Tibial nerve (tissue), 4 donors: ENCODE results near the gene LIPT1. TPM values are rescaled to one million over a fixed set of nuclear protein-coding genes. Genes with fewer than 3 reads are reported as not detected.
"Not testable (repeated sequence)": the region's sequence is repeated elsewhere in the genome, so short reads cannot be mapped to it uniquely, and the experiment has no call there.

Source experiments
- DNase-seq, 2 donors: peaks; one replicate each; pipeline ENCODE4 v3.0.0-alpha.2; 2019; ENCODE audit warnings: low spot score in 2 of 2
- H3K27ac ChIP-seq, 4 donors: fragments of 200-600 bp; sonication (generic) in 3 of 4; one replicate each; pipeline ENCODE4 v1.5.1; 2017 to 2019; ENCODE audit warnings: mild to moderate bottlenecking in 1 of 4
- H3K27me3 ChIP-seq, 2 donors: fragments of 200-600 bp; sonication (generic) in 1 of 2; one replicate each; pipeline versions ENCODE4 v1.5.1 to v1.6.0; 2017 to 2019
- H3K36me3 ChIP-seq, 3 donors: fragments of 200-600 bp; sonication (generic); one replicate each; pipeline ENCODE4 v1.5.1; 2018 to 2019
- H3K4me1 ChIP-seq, 4 donors: fragments of 200-600 bp; sonication (generic) in 3 of 4; one replicate each; pipeline ENCODE4 v1.5.1; 2017 to 2019
- H3K4me3 ChIP-seq, 4 donors: fragments of 200-600 bp; sonication (generic) in 3 of 4; one replicate each; pipeline ENCODE4 v1.5.1; 2017 to 2019; ENCODE audit warnings: mild to moderate bottlenecking in 1 of 4, moderate library complexity in 1 of 4
- H3K9me3 ChIP-seq, 4 donors: fragments of 200-600 bp; sonication (generic) in 3 of 4; one replicate each; pipeline ENCODE4 v1.5.1; 2017 to 2019
- CTCF ChIP-seq, 5 experiments: fragments of 200-600 bp in 3 of 5; fragments of 450-650 bp in 2 of 5; sonication (generic) in 3 of 5; IDR thresholded peaks; one replicate each; pipeline ENCODE4 v1.5.1; 2016 to 2019; ENCODE audit warnings: antibody characterized with exemption in 5 of 5, mild to moderate bottlenecking in 3 of 5, moderate library complexity in 2 of 5
- EP300 ChIP-seq, 2 donors: sonication (generic); formaldehyde crosslinking; IDR thresholded peaks; one replicate each; pipeline ENCODE4 v1.6.1; 2017; ENCODE audit warnings: antibody characterized with exemption in 2 of 2, mild to moderate bottlenecking in 1 of 2
- POLR2A ChIP-seq, 2 donors: fragments of 450-650 bp; IDR thresholded peaks; one replicate each; pipeline ENCODE4 v1.6.1; 2017; ENCODE audit warnings: antibody characterized with exemption in 2 of 2, mild to moderate bottlenecking in 2 of 2, moderate library complexity in 2 of 2
- WGBS, 2 donors: methylation state at CpG; one replicate each; pipeline ENCODE4 v1.1.5; 2018; 5-methylcytosine and 5-hydroxymethylcytosine counted together
- total RNA-seq, 4 donors: library from RNA; depleted of rRNA; stranded (reverse); fragments of >200 nt; gene quantifications; one replicate each; pipeline ENCODE4 v1.1.0, GENCODE V29; 2016

Gene LIPT1
- total RNA-seq, 4 donors from 2014 or later: 2.7 to 10.0 (median 9.0) TPM

- no peak overlapping the region for H3K27ac ChIP-seq
- no peak overlapping the region for H3K4me3 ChIP-seq
- peaks cover 0 to 38% (median 0%) of the 10 kb centered on the region in 3 donors for H3K36me3 ChIP-seq
- no peak for DNase-seq
- no peak for TF ChIP-seq CTCF (IDR thresholded peaks at IDR 0.05)
- TF ChIP-seq POLR2A (IDR thresholded peaks at IDR 0.05): no peak
- TF ChIP-seq EP300 (IDR thresholded peaks at IDR 0.05): no peak
- 38 to 58% methylated on average over 2 of the region's 2 CpGs for WGBS, 2 donors
- no peaks in the 10 kb centered on the region for H3K27me3 ChIP-seq
- H3K4me1 ChIP-seq: no peaks in the 10 kb centered on the region
- H3K9me3 ChIP-seq: peaks cover 0 to 84% (median 10%) of the 10 kb centered on the region in 4 donors
Observed at GRCh38 chr2:99127981-99128380, 26.8 kb upstream of the LIPT1 start.

GRCh38 chr2:99135044-99135556 lies 19.7 kb upstream of the LIPT1 start:
- not testable (repeated sequence) for H3K27ac ChIP-seq, H3K4me3 ChIP-seq, H3K27me3 ChIP-seq, H3K4me1 ChIP-seq, DNase-seq, H3K36me3 ChIP-seq
- WGBS, 2 donors: 92 to 100% methylated on average over 2 of the region's 2 CpGs
- H3K9me3 ChIP-seq: peaks cover 0 to 30% (median 5%) of the 10 kb centered on the region in 4 donors

- no peaks in the 10 kb centered on the region for H3K27me3 ChIP-seq
- H3K36me3 ChIP-seq: no peaks in the 10 kb centered on the region
- peaks cover 0 to 19% (median 0%) of the 10 kb centered on the region in 4 donors for H3K4me1 ChIP-seq
- 97 to 98% methylated on average over 4 of the region's 4 CpGs for WGBS, 2 donors
- H3K27ac ChIP-seq: no peak overlapping the region
- DNase-seq: no peak
- TF ChIP-seq EP300 (IDR thresholded peaks at IDR 0.05) (no peak), CTCF (IDR thresholded peaks at IDR 0.05) (no peak), POLR2A (IDR thresholded peaks at IDR 0.05) (no peak)
- H3K9me3 ChIP-seq: no peaks in the 10 kb centered on the region
- no peak overlapping the region for H3K4me3 ChIP-seq
Observed at GRCh38 chr2:99139003-99139402, 15.8 kb upstream of the LIPT1 start.

- TF ChIP-seq CTCF (IDR thresholded peaks at IDR 0.05) (no peak), POLR2A (IDR thresholded peaks at IDR 0.05) (no peak), EP300 (IDR thresholded peaks at IDR 0.05) (no peak)
- Histone ChIP-seq H3K4me3 (peak overlapping the region; percentile 58 to 91 (median 74)), H3K4me1 (peaks cover 0 to 19% (median 0%) of the 10 kb centered on the region in 4 donors), H3K27me3 (no peaks in the 10 kb centered on the region), H3K27ac (peak overlapping the region; percentile 18 to 91 (median 87)), H3K36me3 (no peaks in the 10 kb centered on the region), H3K9me3 (no peaks in the 10 kb centered on the region)
- 23 to 24% methylated on average over 17 of the region's 17 CpGs for WGBS, 2 donors
- DNase-seq: no peak
Observed at GRCh38 chr2:99140056-99140859, 14.5 kb upstream of the LIPT1 start.

- no peaks in the 10 kb centered on the region for H3K27me3 ChIP-seq
- H3K27ac ChIP-seq: peak overlapping the region; percentile 18 to 91 (median 87)
- H3K4me1 ChIP-seq: peaks cover 0 to 19% (median 0%) of the 10 kb centered on the region in 4 donors
- H3K9me3 ChIP-seq: no peaks in the 10 kb centered on the region
- TF ChIP-seq CTCF (IDR thresholded peaks at IDR 0.05): peak in 1 of 5 experiments; percentile 13
- peak in 1 of 2 donors; percentile 62 for TF ChIP-seq POLR2A (IDR thresholded peaks at IDR 0.05)
- TF ChIP-seq EP300 (IDR thresholded peaks at IDR 0.05): no peak
- H3K4me3 ChIP-seq: peak overlapping the region; percentile 58 to 91 (median 74)
- DNase-seq: no peak
- H3K36me3 ChIP-seq: no peaks in the 10 kb centered on the region
- 0 to 1% methylated on average over 3 to 20 of the region's 21 CpGs for WGBS, 2 donors
Observed at GRCh38 chr2:99140860-99141109, 14.0 kb upstream of the LIPT1 start.
